HG03571 (cell line): ENCODE measurements around the gene CLDN14.

Source experiments
- ATAC-seq: cut with Tn5 transposase; IDR thresholded peaks from one replicate; pipeline ENCODE4 v1.9.1; 2021; ENCODE audit not compliant: unreplicated experiment

The CLDN14 gene

GRCh38 chr21:36473203-36473602 lies 6.7 kb downstream of the CLDN14 start:
- ATAC-seq, result no peak

GRCh38 chr21:36472377-36472776 lies 7.5 kb downstream of the CLDN14 start:
- no peak for ATAC-seq

- ATAC-seq, result no peak
These were observed 8.6 kb downstream of the CLDN14 start for GRCh38 chr21:36471254-36471723.

- no peak for ATAC-seq
These were observed 9.6 kb downstream of the CLDN14 start for GRCh38 chr21:36470294-36470693.

GRCh38 chr21:36466061-36466511 lies 13.8 kb downstream of the CLDN14 start:
- ATAC-seq, result no peak

- ATAC-seq, result no peak
These were observed 14.4 kb downstream of the CLDN14 start for GRCh38 chr21:36465478-36465877.

- no peak for ATAC-seq
These were observed 15.3 kb downstream of the CLDN14 start for GRCh38 chr21:36464590-36464989.

- no peak for ATAC-seq
These were observed 15.9 kb downstream of the CLDN14 start for GRCh38 chr21:36463991-36464390.

GRCh38 chr21:36463204-36463603 lies 16.7 kb downstream of the CLDN14 start:
- ATAC-seq, result no peak

GRCh38 chr21:36461918-36462486 lies 17.9 kb downstream of the CLDN14 start:
- no peak for ATAC-seq

GRCh38 chr21:36461277-36461917 lies 18.5 kb downstream of the CLDN14 start:
- ATAC-seq, result no peak

GRCh38 chr21:36460866-36461265 lies 19.1 kb downstream of the CLDN14 start:
- no peak for ATAC-seq

- no peak for ATAC-seq
These were observed 20.8 kb downstream of the CLDN14 start for GRCh38 chr21:36459098-36459497.

- ATAC-seq, result no peak
These were observed 23.1 kb downstream of the CLDN14 start for GRCh38 chr21:36456729-36457414.

- ATAC-seq, result no peak
These were observed 25.2 kb downstream of the CLDN14 start for GRCh38 chr21:36454706-36455105.

- no peak for ATAC-seq
These were observed 25.8 kb downstream of the CLDN14 start for GRCh38 chr21:36454093-36454531.

GRCh38 chr21:36452281-36452825 lies 27.6 kb downstream of the CLDN14 start:
- ATAC-seq, result no peak

- ATAC-seq, result no peak
These were observed 28.4 kb downstream of the CLDN14 start for GRCh38 chr21:36451506-36451905.

- no peak for ATAC-seq
These were observed 29.4 kb downstream of the CLDN14 start for GRCh38 chr21:36450511-36450910.

GRCh38 chr21:36446301-36446700 lies 33.6 kb downstream of the CLDN14 start:
- no peak for ATAC-seq

- ATAC-seq, result no peak
These were observed 38.2 kb downstream of the CLDN14 start for GRCh38 chr21:36441715-36442114.

GRCh38 chr21:36437745-36438128 lies 42.2 kb downstream of the CLDN14 start:
- no peak for ATAC-seq
